Measurements from ENCODE around the gene AHCTF1. TPM values are rescaled to one million over a fixed set of nuclear protein-coding genes. Genes with fewer than 3 reads are reported as not detected.

The AHCTF1 gene
- total RNA-seq, 1 donor from 2014 or later, result 44.0 TPM

- no peak overlapping the region for H3K4me2 ChIP-seq (ENCODE audit: low read length)
- Mint-ChIP-seq H3K27me3 (ENCODE audit: low read depth, unreplicated experiment) (peaks cover 19% of the 10 kb centered on the region), H3K4me1 (ENCODE audit: low read depth, unreplicated experiment) (peaks cover 5% of the 10 kb centered on the region), H3K9me3 (ENCODE audit: unreplicated experiment) (peaks cover 6% of the 10 kb centered on the region), H3K4me3 (ENCODE audit: unreplicated experiment) (no peak overlapping the region), H3K27ac (ENCODE audit: unreplicated experiment) (no peak overlapping the region), H3K36me3 (ENCODE audit: low read depth, unreplicated experiment) (no peaks in the 10 kb centered on the region)
- no peaks in the 10 kb centered on the region for H3K36me3 ChIP-seq (ENCODE audit: insufficient read depth, low read length)
- no peaks in the 10 kb centered on the region for H3K9me3 ChIP-seq (ENCODE audit: insufficient read depth, low read depth, low read length)
- no peak overlapping the region for H3K4me3 ChIP-seq (ENCODE audit: insufficient read depth, low read depth, low read length)
- DNase-seq (ENCODE audit: low read depth) (no peak), FAIRE-seq (no peak)
- no peak overlapping the region for H3K27ac ChIP-seq (ENCODE audit: low read depth, low read length)
- H3K9ac ChIP-seq (ENCODE audit: low read length), result no peak overlapping the region
- H2AFZ ChIP-seq (ENCODE audit: low read depth, low read length), result no peak overlapping the region
- H3K79me2 ChIP-seq (ENCODE audit: insufficient read depth, low read length), result no peaks in the 10 kb centered on the region
- H4K20me1 ChIP-seq (ENCODE audit: insufficient read depth, low read length), result no peaks in the 10 kb centered on the region
- H3K27me3 ChIP-seq (ENCODE audit: insufficient read depth, low read length), result peaks cover 2% of the 10 kb centered on the region
- TF ChIP-seq CTCF (IDR thresholded peaks at IDR 0.05; ENCODE audit: insufficient read depth, low read depth, low read length) (no peak), EZH2 (IDR thresholded peaks at IDR 0.05; ENCODE audit: insufficient read depth, low read length) (no peak)
- H3K4me1 ChIP-seq (ENCODE audit: insufficient read depth, low read length), result peaks cover 5% of the 10 kb centered on the region
Measured at GRCh38 chr1:246798107-246798506, 133.6 kb downstream of the AHCTF1 start.

GRCh38 chr1:246797597-246797996 lies 134.2 kb downstream of the AHCTF1 start:
- TF ChIP-seq CTCF (IDR thresholded peaks at IDR 0.05; ENCODE audit: insufficient read depth, low read depth, low read length), result no peak
- no peak for TF ChIP-seq EZH2 (IDR thresholded peaks at IDR 0.05; ENCODE audit: insufficient read depth, low read length)
- no peak for FAIRE-seq
- Histone ChIP-seq H3K27ac (ENCODE audit: low read depth, low read length) (no peak overlapping the region), H3K27me3 (ENCODE audit: insufficient read depth, low read length) (peaks cover 2% of the 10 kb centered on the region), H3K9me3 (ENCODE audit: insufficient read depth, low read depth, low read length) (no peaks in the 10 kb centered on the region), H4K20me1 (ENCODE audit: insufficient read depth, low read length) (no peaks in the 10 kb centered on the region), H3K4me3 (ENCODE audit: insufficient read depth, low read depth, low read length) (no peak overlapping the region), H3K79me2 (ENCODE audit: insufficient read depth, low read length) (no peaks in the 10 kb centered on the region), H3K9ac (ENCODE audit: low read length) (no peak overlapping the region), H3K36me3 (ENCODE audit: insufficient read depth, low read length) (no peaks in the 10 kb centered on the region), H3K4me2 (ENCODE audit: low read length) (no peak overlapping the region), H3K4me1 (ENCODE audit: insufficient read depth, low read length) (peaks cover 5% of the 10 kb centered on the region), H2AFZ (ENCODE audit: low read depth, low read length) (no peak overlapping the region)
- Mint-ChIP-seq H3K27ac (ENCODE audit: unreplicated experiment) (no peak overlapping the region), H3K4me3 (ENCODE audit: unreplicated experiment) (no peak overlapping the region), H3K9me3 (ENCODE audit: unreplicated experiment) (peaks cover 6% of the 10 kb centered on the region), H3K27me3 (ENCODE audit: low read depth, unreplicated experiment) (peaks cover 19% of the 10 kb centered on the region), H3K4me1 (ENCODE audit: low read depth, unreplicated experiment) (peaks cover 5% of the 10 kb centered on the region), H3K36me3 (ENCODE audit: low read depth, unreplicated experiment) (no peaks in the 10 kb centered on the region)
- DNase-seq (ENCODE audit: low read depth), result no peak

GRCh38 chr1:246797157-246797556 lies 134.6 kb downstream of the AHCTF1 start:
- no peak for TF ChIP-seq EZH2 (IDR thresholded peaks at IDR 0.05; ENCODE audit: insufficient read depth, low read length)
- TF ChIP-seq CTCF (IDR thresholded peaks at IDR 0.05; ENCODE audit: insufficient read depth, low read depth, low read length), result no peak
- peaks cover 6% of the 10 kb centered on the region for H3K9me3 Mint-ChIP-seq (ENCODE audit: unreplicated experiment)
- Histone ChIP-seq H3K9ac (ENCODE audit: low read length) (no peak overlapping the region), H4K20me1 (ENCODE audit: insufficient read depth, low read length) (no peaks in the 10 kb centered on the region), H2AFZ (ENCODE audit: low read depth, low read length) (no peak overlapping the region), H3K4me3 (ENCODE audit: insufficient read depth, low read depth, low read length) (no peak overlapping the region), H3K9me3 (ENCODE audit: insufficient read depth, low read depth, low read length) (no peaks in the 10 kb centered on the region), H3K4me1 (ENCODE audit: insufficient read depth, low read length) (peaks cover 5% of the 10 kb centered on the region), H3K36me3 (ENCODE audit: insufficient read depth, low read length) (no peaks in the 10 kb centered on the region), H3K79me2 (ENCODE audit: insufficient read depth, low read length) (no peaks in the 10 kb centered on the region), H3K27ac (ENCODE audit: low read depth, low read length) (no peak overlapping the region), H3K27me3 (ENCODE audit: insufficient read depth, low read length) (peaks cover 2% of the 10 kb centered on the region), H3K4me2 (ENCODE audit: low read length) (no peak overlapping the region)
- no peaks in the 10 kb centered on the region for H3K36me3 Mint-ChIP-seq (ENCODE audit: low read depth, unreplicated experiment)
- no peak overlapping the region for H3K27ac Mint-ChIP-seq (ENCODE audit: unreplicated experiment)
- FAIRE-seq, result no peak
- peaks cover 19% of the 10 kb centered on the region for H3K27me3 Mint-ChIP-seq (ENCODE audit: low read depth, unreplicated experiment)
- H3K4me3 Mint-ChIP-seq (ENCODE audit: unreplicated experiment), result no peak overlapping the region
- H3K4me1 Mint-ChIP-seq (ENCODE audit: low read depth, unreplicated experiment), result peaks cover 5% of the 10 kb centered on the region
- DNase-seq (ENCODE audit: low read depth), result no peak
